KMS-11 (cell line): ENCODE measurements around the gene GPX2.
"Not testable (repeated sequence)": the region's sequence is repeated elsewhere in the genome, so short reads cannot be mapped to it uniquely, and the experiment has no call there.

Experiments
- H2AFZ ChIP-seq: fragments of 200-600 bp; sonication (generic); 2 replicates; pipeline ENCODE4 v1.6.1; 2016; ENCODE audit warnings: antibody characterized with exemption, mixed run types, low read depth
- H3K27ac ChIP-seq: fragments of 200-600 bp; sonication (generic); 2 replicates; pipeline ENCODE4 v1.6.1; 2016; ENCODE audit warnings: mild to moderate bottlenecking, mixed run types
- H3K27me3 ChIP-seq: fragments of 200-600 bp; sonication (generic); 2 replicates; pipeline ENCODE4 v1.6.1; 2017; ENCODE audit warnings: mild to moderate bottlenecking, low read depth, mixed run types, moderate library complexity; ENCODE audit not compliant: insufficient read depth
- H3K36me3 ChIP-seq: fragments of 200-600 bp; sonication (generic); 2 replicates; pipeline ENCODE4 v1.6.1; 2017; ENCODE audit warnings: mild to moderate bottlenecking, mixed run types; ENCODE audit not compliant: insufficient read depth
- H3K4me1 ChIP-seq: fragments of 200-600 bp; sonication (generic); 2 replicates; pipeline ENCODE4 v1.6.1; 2016; ENCODE audit warnings: mild to moderate bottlenecking, low read depth, mixed run types; ENCODE audit not compliant: poor library complexity, severe bottlenecking
- H3K4me2 ChIP-seq: fragments of 200-600 bp; sonication (generic); 2 replicates; pipeline ENCODE4 v1.7.0; 2016; ENCODE audit warnings: mild to moderate bottlenecking, mixed run types
- H3K4me3 ChIP-seq: fragments of 200-600 bp; sonication (generic); IDR thresholded peaks from 2 replicates; pipeline ENCODE4 v1.6.1; 2017; ENCODE audit warnings: low read depth, low read length, mixed read lengths; ENCODE audit not compliant: insufficient read depth
- H3K79me2 ChIP-seq: fragments of 200-600 bp; sonication (generic); 2 replicates; pipeline ENCODE4 v1.6.1; 2016; ENCODE audit warnings: low read depth, mixed run types; ENCODE audit not compliant: insufficient read depth
- H3K9ac ChIP-seq: fragments of 200-600 bp; sonication (generic); 2 replicates; pipeline ENCODE4 v1.6.1; 2016; ENCODE audit warnings: mild to moderate bottlenecking, mixed run types
- H4K20me1 ChIP-seq: fragments of 200-600 bp; sonication (generic); 2 replicates; pipeline ENCODE4 v1.6.1; 2016; ENCODE audit warnings: mild to moderate bottlenecking, mixed run types; ENCODE audit not compliant: insufficient read depth
- CTCF ChIP-seq: fragments of 200-600 bp; sonication (generic); conservative IDR thresholded peaks from 2 replicates; pipeline ENCODE4 v1.6.1; 2017; ENCODE audit warnings: low read depth, mild to moderate bottlenecking, antibody characterized with exemption, low read length, moderate library complexity, mixed read lengths

Gene GPX2

GRCh38 chr14:64918216-64918615 lies 24.3 kb downstream of the GPX2 start:
- Histone ChIP-seq H3K79me2 (peaks cover 35% of the 10 kb centered on the region), H3K36me3 (no peaks in the 10 kb centered on the region), H3K27me3 (no peaks in the 10 kb centered on the region), H4K20me1 (no peaks in the 10 kb centered on the region), H2AFZ (no peak overlapping the region), H3K27ac (no peak overlapping the region), H3K4me3 (no peak overlapping the region), H3K9ac (no peak overlapping the region), H3K4me1 (peaks cover 15% of the 10 kb centered on the region), H3K4me2 (no peak overlapping the region)
- TF ChIP-seq CTCF = no peak

- no peak overlapping the region for H2AFZ ChIP-seq
- peaks cover 38% of the 10 kb centered on the region for H3K4me1 ChIP-seq
- H3K79me2 ChIP-seq = peaks cover 35% of the 10 kb centered on the region
- no peak for TF ChIP-seq CTCF
- H3K9ac ChIP-seq = no peak overlapping the region
- H3K27ac ChIP-seq = no peak overlapping the region
- H3K4me2 ChIP-seq = peak overlapping the region; percentile 84; the same call in 1 of the 2 replicates
- H4K20me1 ChIP-seq = no peaks in the 10 kb centered on the region
- H3K36me3 ChIP-seq = no peaks in the 10 kb centered on the region
- no peaks in the 10 kb centered on the region for H3K27me3 ChIP-seq
- no peak overlapping the region for H3K4me3 ChIP-seq
Observed at GRCh38 chr14:64915797-64916196, 26.7 kb downstream of the GPX2 start.

DNA sequence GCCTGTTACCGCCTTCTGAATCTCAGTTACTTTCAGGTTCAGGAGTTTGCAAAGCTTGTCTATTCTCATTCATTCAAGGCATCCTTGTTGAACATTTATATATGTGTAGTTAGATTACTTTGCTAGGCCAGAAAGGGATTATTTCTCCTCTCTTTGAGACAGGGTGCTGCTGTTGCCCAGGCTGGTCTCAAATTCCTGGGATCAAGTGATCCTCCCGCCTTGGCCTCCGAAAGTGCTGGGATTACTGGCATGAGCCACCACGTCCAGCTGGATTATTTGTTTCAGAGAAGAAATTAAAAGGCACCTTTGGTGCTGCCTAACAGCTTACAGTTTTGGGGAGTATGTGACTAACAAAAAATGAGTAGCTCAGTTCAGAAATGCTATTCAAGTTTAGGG lies 27.5 kb downstream of the GPX2 start:
- no peaks in the 10 kb centered on the region for H4K20me1 ChIP-seq
- H3K4me3 ChIP-seq = no peak overlapping the region
- peak overlapping the region; percentile 85 for H3K27ac ChIP-seq
- no peak overlapping the region for H2AFZ ChIP-seq
- TF ChIP-seq CTCF = no peak
- peak overlapping the region; percentile 94 for H3K9ac ChIP-seq
- H3K79me2 ChIP-seq = peaks cover 35% of the 10 kb centered on the region
- H3K36me3 ChIP-seq = no peaks in the 10 kb centered on the region
- peaks cover 39% of the 10 kb centered on the region for H3K4me1 ChIP-seq
- H3K4me2 ChIP-seq = peak overlapping the region; percentile 84
- no peaks in the 10 kb centered on the region for H3K27me3 ChIP-seq

- Histone ChIP-seq H2AFZ (peak within 1 kb of the TSS; percentile 90), H4K20me1 (no peaks in the 10 kb centered on the region), H3K4me1 (peaks cover 39% of the 10 kb centered on the region), H3K27me3 (no peaks in the 10 kb centered on the region), H3K4me3 (no peak within 1 kb of the TSS), H3K4me2 (peak within 1 kb of the TSS; percentile 84), H3K9ac (peak within 1 kb of the TSS; percentile 94), H3K27ac (peak within 1 kb of the TSS; percentile 85), H3K79me2 (peaks cover 35% of the 10 kb centered on the region), H3K36me3 (no peaks in the 10 kb centered on the region)
- no peak for TF ChIP-seq CTCF
Observed at GRCh38 chr14:64914237-64915028, 28.1 kb downstream of the GPX2 start, which contains the start of gene CHURC1. Gene CHURC1 (plus strand): TSS chr14:64914455. CDS start chr14:64914496, 41 bp downstream.

DNA sequence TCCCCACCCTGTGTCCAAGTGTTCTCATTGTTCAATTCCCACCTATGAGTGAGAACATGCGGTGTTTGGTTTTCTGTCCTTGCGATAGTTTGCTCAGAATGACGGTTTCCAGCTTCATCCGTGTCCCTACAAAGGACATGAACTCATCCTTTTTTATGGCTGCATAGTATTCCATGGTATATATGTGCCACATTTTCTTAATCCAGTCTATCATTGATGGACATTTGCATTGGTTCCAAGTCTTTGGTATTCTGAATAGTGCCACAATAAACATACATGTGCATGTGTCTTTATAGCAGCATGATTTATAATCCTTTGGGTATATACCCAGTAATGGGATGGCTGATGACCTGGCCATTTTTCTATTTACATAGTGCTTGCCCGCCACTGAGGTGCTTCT lies 29.1 kb downstream of the GPX2 start:
- peak overlapping the region; percentile 82 for H3K4me2 ChIP-seq
- H2AFZ ChIP-seq = peak overlapping the region; percentile 90
- not testable (repeated sequence) for H4K20me1 ChIP-seq, H3K27me3 ChIP-seq, H3K4me3 ChIP-seq, H3K9ac ChIP-seq, H3K36me3 ChIP-seq
- peaks cover 35% of the 10 kb centered on the region for H3K79me2 ChIP-seq
- H3K27ac ChIP-seq = peak overlapping the region; percentile 85
- peaks cover 39% of the 10 kb centered on the region for H3K4me1 ChIP-seq
